ENCODE data around the gene SERPINA12.

- TF ChIP-seq CTCF (IDR thresholded peaks at IDR 0.05; ENCODE audit: low read depth, low read length, missing input control) = no peak
- TF ChIP-seq RXRA (IDR thresholded peaks at IDR 0.05) = no peak
- no peak for TF ChIP-seq EGR1 (IDR thresholded peaks at IDR 0.05; ENCODE audit: low read depth in 2 of 2)
- TF ChIP-seq RAD21 (IDR thresholded peaks at IDR 0.05) = no peak
Measured at GRCh38 chr14:94517248-94517640, 8.0 kb upstream of the SERPINA12 start.
